ENCODE results near the gene PNPLA2.

PNPLA2 gene

DNA sequence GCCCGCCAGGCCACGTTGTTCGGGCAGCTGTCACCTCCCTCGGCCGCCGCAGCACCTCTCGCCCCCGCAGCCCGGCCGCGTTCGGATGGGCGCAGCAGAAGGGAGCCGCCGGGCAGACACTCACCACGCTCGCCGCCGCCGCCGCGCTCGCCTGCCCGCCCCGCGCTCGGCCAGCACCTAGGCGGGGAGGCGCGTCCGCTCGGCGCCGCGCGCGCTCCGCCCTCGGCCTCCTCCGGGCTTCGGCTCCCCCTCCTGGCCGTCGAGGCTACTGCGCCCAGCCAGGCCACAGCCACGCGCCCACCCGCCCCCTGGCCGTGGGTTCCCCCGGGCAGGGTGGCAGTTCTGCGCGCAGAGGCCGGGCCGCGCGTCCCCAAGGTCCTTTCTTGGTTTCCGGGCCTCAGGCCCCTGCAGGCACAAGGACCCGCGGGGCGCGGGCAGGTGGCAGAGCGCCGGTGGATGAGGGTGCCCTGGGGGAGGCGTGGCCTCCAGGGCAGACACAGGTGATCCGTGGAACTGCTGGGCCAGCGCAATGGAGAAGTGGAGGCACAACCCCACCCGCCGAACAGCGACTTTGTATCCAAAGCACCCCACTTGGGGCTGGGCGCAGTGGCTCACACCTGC lies 20.5 kb upstream of the PNPLA2 start, which contains the start of gene SLC25A22:
Gene SLC25A22 (minus strand): TSS at position 189 of the 621 bp plus-strand sequence. CDS start 3,275 bp downstream, outside the sequence.
- DNase-seq (ENCODE audit: low read depth): peak; percentile 63

DNA sequence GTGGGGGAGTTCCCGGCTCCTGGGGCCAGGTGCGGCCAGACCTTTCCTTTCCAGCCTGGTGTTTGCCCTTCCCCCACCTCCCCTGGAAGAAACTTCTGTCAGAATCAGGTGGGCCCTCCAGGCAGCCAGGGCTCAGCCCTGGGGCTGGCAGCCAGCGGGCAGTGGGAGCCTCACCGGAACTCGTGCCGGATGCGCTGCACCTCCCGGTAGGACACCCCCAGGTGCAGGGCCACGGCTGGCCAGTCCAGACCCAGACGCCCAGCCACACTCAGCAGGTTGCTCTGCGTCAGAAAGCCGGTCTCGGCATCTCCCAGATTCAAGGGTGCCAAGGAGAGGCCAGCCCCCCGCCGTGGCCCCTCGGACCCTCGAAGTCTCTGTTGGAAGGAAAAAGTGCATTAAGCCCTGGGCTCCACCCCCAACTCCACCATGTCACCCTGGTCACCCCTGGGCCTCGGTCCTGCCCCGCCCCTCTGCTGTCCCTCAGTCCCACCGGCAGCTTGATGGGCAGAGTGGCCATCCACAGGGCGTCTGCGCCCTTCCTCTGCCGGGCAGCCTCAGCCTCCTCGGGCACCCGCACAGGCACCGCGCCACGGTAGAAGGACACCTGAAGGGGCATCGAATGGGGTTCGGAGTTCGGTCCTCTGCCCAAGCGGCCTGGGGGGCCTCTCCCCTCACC lies 18.9 kb upstream of the PNPLA2 start:
- no peak for DNase-seq (ENCODE audit: low read depth)

DNA sequence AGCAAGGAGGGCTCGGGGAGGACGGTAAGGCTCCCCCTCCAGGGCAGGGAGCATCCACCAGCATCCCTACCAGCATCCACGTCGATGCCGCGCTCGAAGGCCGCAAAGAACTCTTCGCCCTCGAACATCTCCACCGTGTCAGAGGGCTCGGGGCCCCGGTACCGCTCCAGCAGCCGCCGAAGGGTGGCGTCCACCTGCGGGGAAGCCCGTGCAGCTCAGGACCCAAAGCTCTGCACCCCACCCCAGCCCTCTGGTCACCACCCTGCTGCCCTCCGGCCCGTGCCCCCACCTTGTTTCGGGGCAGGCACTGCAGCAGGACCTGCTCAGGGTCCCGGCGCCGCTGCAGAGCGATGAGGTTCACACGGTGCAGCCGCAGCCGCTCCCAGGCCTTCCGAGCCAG lies 18.2 kb upstream of the PNPLA2 start:
- no peak for DNase-seq (ENCODE audit: low read depth)

DNA sequence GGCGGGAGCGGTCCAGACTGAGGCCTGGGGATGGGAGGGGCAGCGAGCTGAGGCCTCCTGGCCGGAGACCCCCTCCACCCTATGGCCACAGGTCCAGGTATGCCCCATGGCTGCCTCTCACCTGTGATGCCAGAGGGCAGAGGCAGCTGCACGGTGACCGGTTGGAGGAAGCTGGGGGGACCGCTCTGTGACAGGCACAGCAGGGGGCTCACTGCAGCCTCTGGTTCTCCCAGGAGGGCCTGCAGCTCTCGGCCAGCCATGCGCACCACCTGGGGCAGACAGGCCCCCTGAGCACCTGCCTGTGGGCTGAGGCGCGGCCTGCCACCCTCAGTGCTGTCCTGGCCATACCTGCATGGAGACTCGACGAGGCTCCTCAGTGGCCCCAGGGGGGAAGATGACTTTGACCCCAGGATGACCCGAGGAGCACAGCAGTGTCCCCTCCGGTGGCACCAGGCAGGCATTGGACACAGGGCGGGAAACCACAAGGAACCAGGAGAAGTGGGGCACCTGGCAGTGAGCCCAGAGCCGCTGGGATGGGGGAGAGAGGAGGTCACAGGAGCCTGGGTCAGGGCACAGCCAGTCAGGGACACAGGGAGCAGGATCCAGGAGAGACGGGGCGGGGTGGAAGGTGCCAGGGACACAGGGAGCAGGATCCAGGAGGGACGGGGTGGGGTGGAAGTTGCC lies 17.5 kb upstream of the PNPLA2 start:
- DNase-seq (ENCODE audit: low read depth): no peak

DNA sequence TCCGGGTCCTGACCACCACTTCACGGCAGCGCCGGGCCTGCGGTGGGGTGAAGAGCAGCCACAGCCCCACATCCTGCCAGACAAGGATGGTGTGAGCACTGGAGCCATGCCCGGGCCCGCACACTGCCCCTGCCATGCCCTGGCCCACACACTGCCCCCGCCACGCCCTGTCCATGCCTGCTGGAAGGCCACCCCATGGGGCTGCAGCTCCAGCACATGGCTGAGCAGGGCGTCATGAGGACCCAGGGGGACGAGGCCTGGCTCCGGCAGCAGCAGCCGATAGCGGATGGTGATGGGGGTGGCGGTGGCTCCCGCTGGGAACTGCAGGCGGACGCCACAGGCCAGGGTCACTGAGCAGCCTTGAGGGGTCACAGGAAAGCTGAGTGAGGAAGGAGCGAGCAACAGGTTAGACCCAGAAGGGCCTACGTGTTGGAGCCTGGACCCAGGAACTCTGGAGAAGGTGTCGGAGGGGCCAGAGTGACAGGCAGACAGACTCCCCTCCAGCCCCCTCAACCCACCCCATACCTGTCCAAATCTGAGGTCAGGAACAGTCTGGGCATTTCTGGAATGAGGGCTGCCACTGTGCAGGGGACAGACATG lies 16.6 kb upstream of the PNPLA2 start:
- DNase-seq (ENCODE audit: low read depth): no peak

DNA sequence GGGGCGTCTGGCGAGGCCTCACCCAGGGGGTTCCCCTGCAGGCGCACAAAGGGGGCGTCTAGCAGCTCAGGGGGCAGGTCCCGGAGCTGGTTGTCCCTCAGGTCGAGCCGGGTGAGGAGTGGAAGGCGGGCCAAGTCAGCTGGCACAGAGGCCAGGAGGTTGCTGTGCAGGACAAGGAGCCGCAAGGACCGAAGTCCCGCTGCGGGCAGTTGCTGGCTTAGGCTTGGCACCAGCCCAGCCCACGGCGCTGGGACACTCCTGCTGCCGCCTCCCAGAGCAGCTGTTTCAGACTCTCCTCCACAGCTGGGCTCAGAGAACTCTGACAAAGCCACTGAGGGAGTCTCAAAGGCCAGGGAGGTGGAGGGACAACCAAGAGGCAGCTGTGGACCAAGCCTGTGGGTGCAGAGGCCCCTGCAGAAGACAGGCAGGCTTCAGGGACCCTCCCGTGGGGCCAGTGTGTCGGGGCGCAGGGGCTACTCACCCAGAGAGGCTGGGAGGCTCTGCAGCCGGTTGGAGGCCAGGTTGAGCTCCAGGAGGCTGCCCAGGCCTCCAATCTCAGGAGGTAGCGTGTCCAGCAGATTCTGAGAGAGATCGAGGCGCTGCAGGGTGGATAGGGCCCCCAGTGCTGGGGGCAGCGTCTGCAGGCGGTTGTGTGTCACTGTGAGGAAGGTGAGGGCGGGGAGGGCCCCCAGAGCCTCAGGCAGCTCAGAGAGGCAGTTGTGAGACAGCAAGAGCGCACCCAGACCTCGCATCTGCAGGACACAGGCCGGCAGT lies 15.8 kb upstream of the PNPLA2 start:
- DNase-seq (ENCODE audit: low read depth): no peak

DNA sequence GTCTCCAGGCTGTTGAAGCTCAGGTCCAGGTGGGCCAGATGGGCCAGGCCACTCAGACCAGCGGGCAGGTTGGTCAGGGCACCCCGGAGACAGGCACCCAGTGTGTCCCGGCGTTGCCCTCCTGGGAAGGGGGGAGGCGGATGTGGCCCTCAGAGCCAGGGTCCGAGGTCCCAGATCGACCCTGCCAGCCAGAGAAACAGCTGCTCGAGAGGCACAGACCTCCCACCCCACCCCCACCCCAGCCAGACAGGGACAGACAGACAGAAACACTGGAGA lies 15.3 kb upstream of the PNPLA2 start:
- DNase-seq (ENCODE audit: low read depth): no peak

DNA sequence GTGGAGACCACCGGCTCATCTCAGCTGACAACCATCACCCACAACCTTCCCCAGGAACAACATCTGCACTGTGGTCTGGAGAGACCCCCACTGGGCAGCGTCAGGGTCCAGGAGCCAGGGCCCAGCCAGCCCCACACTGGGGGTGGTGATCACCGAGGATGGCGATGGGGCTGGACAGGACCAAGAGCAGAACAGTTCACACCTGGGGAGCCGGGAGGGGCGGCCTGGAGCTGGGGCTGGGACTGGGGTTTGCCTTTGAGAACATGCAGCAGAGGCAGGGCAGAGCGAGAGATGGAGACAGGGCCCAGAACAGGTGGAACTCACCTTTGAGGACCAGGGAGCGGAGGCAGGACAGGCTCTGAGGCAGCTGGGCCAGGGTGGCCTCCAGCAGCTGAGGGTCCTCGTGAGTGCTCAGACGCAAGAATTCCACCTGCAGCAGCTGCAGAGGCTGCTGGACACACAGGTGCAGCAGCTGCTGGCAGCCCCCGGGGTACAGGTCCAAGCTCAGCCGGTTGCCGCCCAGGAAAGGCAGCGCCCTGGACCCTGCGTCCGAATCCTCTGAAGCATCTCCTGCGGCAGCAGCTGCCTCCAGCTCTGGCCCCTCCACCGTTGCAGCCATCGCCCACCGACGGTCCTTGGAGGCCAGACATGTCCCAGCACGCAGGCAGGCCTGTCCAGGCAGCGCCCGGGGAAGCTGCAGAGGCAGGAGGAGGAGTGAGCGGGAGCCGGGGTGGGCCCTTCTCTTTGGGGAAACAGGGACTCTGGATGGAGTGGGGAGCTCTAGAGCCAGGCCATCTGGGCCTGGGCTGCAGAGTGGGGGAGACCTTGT lies 14.7 kb upstream of the PNPLA2 start:
- DNase-seq (ENCODE audit: low read depth): no peak

DNA sequence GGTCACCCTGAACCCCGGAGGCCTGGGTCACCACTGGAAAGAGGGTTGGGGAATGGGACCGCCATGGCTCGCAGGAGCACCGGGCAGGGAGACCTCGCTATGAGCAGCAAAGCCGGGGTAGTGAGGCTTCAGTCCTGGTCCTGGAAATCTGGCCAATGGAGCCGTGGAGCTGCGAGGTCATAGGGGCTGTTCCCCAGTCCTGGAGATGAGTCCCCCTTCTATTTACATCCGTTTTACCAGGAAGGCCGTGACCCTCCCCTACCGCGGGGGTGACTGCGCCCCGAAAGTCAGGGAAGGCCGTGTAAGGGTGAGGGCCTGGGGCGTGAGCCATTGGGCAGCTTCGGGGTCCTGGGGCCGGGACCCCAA lies 14.1 kb upstream of the PNPLA2 start:
- no peak for DNase-seq (ENCODE audit: low read depth)

DNA sequence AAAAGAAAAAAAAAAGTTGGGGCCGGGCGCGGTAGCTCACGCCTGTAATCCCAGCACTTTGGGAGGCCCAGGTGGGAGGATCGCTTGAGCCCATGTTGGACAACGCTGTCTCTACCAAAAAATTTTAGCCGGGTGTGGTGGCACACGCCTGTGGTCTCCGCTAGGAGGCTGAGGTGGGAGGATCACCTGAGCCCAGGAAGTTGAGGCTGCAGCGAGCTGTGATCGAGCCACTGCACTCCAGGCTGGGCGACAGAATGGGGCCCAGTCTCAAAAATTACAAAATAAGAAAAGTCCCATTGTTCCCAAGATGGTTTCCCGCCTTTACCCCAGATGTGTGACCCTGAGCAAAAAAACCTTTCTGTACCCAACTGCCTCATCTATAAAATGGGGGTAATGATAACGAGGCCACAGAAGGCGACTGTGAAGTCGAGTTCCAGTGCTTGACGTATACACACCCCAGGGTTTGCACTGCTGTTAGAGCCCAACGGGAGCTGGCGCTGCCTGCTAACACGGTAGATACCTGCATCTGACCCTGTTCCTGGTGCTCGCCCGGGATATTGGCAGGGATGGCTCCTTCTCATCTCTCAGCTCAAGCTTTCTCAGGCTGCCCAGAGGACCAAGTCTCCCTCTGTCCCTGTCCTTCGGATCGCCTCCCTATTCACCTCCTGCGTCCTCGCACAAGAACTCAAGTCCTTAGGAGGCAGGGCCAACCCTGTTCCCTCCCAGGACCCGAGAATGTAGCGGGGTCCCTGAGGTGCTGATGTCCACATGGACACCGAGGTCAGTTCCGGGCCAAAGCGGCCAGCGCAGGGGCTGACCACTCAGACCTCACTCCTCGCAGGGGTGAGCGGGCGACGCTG lies 10.1 kb upstream of the PNPLA2 start:
- no peak for DNase-seq (ENCODE audit: low read depth)

DNA sequence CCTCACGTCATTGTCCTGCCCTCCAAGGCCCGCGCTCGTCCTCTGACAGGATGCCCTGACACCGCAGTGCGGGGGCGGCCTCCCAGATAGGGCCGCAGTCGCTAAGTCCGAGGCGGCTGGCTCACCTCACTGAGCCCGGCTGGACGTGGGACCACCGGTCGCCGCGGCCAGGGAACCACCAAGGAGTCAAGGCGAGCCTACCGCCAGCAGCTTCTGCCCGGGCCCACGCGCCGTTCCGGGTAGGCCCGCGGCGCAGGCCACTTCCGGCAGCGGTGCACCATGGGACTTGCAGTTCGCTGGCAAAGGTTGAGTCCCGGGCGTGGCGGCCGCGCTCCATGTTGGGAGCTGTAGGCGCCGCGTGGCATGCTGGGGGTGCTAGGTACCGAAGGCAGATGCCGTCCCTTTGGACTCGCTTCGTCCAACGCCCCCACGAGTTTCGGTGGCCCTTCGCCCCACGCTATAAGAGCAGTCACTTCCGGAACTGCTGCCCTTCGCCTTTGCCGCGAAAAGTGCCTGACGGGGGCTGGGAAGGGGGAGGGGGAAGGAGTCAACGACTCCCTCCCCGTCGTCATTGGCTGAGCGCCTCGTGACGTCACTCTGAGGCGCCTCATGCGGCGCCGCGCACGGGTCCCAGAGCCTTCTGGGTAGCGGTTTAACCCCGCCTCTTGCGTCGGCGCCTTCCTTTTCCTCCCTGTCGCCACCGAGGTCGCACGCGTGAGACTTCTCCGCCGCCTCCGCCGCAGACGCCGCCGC lies 9.3 kb upstream of the PNPLA2 start, which contains the start of gene RPLP2:
Gene RPLP2 (plus strand): TSS at position 681 of the 753 bp plus-strand sequence. CDS start 268 bp downstream, outside the sequence.
- DNase-seq (ENCODE audit: low read depth): peak; percentile 99

DNA sequence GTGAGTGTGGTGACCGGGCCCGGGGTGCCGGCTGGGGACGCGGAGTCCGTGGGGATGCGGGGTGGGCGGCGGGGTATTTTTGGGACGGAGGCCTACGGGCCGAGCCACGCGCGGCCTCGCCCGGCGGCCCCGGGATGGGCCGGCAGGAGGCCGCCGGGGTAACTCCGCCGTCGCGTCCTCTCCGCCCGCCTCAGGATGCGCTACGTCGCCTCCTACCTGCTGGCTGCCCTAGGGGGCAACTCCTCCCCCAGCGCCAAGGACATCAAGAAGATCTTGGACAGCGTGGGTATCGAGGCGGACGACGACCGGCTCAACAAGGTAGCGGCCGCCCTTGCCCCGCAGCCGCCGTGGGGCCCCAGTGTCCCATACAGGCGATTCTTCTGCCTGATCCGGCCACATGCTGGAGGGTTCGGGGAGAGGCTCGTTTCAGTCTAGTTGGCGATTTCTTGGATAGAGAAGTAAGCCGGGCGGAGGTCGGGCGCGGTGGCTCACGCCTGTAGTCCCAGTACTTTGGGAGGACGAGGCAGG lies 8.6 kb upstream of the PNPLA2 start:
- no peak for DNase-seq (ENCODE audit: low read depth)

DNA sequence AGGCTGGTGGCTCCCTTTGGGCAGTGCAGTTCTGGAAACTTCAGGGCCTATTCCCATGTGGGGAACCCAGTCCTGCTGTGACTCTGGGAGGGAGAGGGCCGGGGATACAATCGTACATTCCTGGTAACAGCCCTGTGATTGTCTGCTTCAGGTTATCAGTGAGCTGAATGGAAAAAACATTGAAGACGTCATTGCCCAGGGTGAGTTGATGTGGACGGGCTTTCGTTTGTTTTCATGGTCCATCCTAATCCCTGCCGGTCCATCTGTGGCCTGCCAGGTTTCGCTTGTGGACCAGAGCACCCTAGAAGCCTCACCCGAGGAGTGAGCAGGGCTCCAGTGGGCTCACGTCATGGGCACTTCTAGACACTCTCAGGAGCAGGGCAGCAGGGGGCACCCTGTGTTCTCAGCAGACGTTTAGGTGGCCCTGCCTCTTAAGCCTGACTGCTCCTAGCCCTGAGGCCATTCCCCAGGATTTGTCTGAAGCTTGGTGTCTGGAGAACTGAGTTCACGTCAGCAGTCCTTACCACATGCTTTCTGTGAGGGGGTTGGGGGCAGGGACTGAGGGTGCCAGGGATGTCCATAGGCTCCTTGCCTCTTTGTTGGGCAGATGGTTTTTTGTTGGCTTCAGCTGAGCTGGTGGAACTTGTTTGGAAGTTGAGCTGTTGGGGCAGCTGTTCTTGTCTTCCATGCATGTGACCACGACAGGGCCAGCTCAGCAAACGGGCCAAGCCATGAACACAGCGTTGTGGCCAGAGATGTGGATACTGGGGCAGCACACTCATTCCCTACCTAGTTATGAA lies 7.1 kb upstream of the PNPLA2 start:
- DNase-seq (ENCODE audit: low read depth): no peak

DNA sequence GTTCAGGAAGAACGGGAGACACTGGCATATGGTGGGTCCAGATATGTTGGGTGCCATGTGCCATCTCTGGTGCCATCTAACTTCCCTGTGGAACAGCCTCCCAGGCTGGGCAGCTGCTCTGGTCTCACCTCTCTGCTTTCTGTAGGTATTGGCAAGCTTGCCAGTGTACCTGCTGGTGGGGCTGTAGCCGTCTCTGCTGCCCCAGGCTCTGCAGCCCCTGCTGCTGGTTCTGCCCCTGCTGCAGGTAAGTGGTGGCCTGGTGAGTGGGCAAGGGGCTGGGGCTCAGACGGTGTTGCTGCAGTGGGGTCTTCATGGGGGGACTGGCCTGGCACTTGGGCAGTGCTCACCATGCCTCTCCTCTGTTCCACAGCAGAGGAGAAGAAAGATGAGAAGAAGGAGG lies 6.3 kb upstream of the PNPLA2 start:
- DNase-seq (ENCODE audit: low read depth): no peak

DNA sequence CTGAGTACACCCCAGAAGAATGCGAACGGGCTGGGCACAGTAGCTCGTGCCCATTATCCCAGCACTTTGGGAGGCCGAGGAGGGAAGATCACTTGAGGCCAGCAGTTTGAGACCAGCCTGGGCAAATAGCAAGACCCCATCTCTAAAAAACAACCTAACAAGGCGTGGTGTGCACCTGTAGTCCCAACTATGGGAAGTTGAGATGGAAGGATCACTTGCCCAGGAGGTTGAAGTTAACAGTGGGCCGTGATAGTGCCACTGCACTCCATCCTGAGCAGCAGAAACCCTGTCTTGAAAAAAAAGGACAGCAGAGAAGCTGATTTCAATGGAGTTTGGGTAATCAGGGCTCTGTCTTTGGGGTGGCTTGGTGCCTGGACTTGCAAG lies 5.7 kb upstream of the PNPLA2 start:
- DNase-seq (ENCODE audit: low read depth): no peak

DNA sequence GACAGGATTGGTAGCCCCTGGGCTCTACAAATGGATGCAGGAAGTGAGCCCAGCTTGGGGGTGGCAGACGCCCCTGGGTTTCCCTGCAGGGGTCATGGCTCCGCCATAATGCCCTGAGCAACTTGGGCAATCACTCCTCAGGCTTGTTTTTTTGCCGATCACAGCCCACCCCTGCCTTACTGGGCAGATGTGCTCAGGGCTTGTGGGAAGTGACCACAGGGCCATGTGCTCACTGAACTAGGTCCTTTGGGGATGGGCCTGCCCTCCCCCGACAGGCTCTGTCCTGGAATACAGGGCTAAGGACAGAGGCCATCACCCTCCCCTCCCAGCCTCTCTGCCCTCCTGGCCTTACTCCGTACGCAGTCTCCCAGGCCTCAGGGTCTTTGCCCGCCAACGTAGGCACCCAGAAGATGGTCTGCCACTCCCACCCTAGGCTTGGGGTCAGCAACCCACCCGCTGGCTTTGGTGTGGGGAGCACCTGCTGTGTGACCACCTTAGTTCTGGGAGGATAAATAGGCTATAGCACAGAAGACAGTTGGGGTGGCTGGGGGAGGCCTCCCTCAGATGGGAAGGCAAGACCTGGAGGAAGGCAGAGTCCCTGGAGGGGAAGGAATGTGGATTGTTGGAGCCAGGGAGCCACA lies 5.1 kb upstream of the PNPLA2 start:
- no peak for DNase-seq (ENCODE audit: low read depth)

DNA sequence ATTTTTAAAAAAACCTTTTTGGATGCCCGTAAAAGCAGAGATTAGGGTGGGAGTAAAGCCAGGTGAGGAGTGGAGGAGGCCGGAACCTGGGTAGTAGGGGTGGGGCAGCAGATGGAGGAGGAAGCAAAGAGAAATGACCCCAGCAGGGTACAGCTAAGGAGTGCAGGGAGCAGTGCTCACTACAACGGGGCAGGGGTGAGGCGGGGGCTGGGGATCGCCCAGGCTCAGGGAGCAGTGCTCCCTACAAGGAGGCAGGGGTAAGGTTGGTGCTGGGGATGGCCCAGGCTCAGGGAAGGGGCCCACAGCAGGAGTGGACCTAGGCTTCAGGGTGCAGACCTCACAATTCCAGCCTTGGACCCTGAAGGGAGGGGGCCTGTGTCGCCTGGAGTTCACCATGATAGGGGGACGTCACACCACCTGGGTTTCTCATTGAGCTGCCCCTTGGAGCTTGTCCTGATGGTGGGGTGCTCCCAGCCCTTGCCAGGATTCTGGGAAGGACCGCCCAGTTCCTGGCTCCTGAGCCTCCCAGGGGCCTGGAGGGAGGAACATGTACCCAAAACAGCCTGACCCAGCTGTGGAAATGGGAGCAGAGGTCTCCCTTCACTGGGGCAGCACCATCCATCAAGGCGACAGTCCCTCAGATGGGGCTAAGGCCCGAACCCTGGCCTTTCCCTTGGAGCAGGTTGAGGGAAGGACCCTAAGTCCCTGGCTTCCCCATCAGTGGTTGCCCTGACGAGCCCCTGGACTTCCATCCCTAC lies 2.9 kb upstream of the PNPLA2 start:
- DNase-seq (ENCODE audit: low read depth): no peak

DNA sequence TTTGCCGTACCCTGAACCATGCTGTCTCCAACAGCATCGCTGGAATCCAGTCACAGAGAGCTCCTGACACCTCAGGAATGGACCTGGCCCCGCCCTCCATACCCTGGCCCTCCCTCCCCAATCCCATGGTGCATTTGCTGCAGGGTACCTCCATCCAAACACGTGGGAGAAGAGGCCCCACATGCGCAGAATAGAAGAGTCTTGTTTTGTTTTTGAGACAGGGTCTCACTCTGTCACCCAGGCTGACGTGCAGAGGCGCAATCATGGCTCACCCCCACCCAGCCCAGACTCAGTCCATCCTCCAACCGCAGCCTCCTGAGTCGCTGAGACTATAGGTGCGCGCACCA lies 2.3 kb upstream of the PNPLA2 start:
- DNase-seq (ENCODE audit: low read depth): no peak

Measured in stimulated activated CD8-positive, alpha-beta memory T cell treated with anti-CD3 and anti-CD28 coated beads, Interleukin-7, amount 100 ng/mL, for 24 hours (primary cell).